GM12801 (cell line): ENCODE data around the gene AUNIP.

ENCODE experiments used
- TF ChIP-seq, protein P1 (sequence below): IDR thresholded peaks from one replicate; pipeline ENCODE4 v1.5.1; 2011; ENCODE audit warnings: control low read depth; ENCODE audit not compliant: insufficient read length; ENCODE audit errors: extremely low read depth

The AUNIP gene

DNA sequence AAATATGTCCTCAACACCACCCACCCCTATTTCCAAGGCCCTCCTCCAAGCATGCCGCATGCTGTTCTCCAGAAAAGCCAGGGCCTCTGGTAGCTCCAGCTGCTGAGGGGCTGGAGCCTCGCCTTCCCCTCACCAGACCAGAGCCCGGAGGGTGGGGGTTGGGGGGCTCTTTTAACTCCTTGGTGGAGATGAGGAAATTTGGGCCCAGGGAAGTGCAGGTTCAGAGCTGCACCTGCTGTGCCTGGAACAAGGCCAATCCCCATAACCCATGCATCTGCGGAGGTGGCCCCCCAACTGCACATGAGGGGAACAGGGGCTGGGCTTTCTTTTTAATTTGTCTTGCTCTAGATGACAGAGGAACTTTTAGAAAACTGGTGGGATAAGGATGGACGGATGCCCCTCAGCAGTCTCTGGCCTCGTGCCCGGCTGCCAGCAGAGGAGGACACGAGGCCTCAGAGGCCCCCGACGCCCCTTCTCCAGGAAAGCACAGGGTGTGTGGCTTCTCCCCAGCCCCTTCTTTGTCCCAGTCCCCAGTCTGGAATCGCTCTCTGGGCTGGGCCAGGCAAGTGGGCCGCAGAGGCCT is 59.8 kb downstream of the AUNIP start:
- TF ChIP-seq, protein P1, sequence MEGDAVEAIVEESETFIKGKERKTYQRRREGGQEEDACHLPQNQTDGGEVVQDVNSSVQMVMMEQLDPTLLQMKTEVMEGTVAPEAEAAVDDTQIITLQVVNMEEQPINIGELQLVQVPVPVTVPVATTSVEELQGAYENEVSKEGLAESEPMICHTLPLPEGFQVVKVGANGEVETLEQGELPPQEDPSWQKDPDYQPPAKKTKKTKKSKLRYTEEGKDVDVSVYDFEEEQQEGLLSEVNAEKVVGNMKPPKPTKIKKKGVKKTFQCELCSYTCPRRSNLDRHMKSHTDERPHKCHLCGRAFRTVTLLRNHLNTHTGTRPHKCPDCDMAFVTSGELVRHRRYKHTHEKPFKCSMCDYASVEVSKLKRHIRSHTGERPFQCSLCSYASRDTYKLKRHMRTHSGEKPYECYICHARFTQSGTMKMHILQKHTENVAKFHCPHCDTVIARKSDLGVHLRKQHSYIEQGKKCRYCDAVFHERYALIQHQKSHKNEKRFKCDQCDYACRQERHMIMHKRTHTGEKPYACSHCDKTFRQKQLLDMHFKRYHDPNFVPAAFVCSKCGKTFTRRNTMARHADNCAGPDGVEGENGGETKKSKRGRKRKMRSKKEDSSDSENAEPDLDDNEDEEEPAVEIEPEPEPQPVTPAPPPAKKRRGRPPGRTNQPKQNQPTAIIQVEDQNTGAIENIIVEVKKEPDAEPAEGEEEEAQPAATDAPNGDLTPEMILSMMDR: no peak

DNA sequence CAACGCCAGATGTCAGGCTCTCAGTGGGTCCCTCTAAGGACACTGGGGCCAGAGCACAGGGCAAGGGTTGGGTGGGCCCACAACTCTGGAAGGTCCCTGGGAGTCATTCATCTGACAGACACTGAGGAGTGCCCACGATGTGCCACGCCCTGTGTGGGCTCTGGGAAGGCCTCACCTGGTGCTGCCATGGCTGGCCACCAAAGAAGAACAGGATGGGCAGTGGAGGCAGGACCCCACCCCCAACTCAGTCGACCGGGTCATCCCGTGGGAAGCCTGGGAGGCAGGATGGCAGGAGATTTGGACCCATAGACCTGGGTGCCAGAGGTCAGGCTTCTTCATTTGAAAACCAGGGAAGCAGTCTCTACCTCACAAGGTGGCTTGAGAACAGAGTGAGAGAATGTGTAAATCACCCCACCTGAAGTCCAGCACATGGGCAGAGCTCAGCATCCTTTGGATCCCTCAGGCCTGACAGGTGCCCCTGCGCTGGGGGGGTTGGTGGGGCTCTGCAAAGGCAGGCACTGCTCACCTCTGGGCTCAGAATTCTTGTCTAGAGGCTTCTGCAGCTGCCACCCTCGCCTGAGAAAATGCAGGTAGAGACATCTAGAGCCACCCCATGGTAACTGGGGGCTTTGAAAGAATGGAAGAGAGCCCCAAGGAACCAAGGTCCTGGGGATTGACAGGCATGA is 60.4 kb downstream of the AUNIP start:
- TF ChIP-seq, protein P1: no peak

DNA sequence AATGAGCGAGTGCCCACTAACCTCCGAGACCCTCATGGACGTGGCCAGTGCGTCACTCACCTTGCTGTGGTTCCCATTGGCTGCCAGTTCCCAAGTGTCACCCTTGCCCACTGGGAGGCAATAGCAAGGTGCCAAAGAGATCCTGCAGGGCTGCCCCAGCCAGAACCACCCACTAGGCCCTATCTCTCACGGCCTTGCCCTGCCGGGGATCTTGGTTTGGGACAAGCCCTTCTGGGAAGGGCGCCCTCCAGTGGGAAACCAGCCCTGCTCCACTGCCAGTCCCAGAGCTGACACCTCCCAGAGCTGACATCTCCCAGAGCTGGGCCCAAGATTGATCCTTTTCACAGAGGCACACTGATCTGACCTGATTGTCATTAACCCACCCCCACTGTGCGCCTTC is 61.3 kb downstream of the AUNIP start:
- TF ChIP-seq, protein P1: no peak

DNA sequence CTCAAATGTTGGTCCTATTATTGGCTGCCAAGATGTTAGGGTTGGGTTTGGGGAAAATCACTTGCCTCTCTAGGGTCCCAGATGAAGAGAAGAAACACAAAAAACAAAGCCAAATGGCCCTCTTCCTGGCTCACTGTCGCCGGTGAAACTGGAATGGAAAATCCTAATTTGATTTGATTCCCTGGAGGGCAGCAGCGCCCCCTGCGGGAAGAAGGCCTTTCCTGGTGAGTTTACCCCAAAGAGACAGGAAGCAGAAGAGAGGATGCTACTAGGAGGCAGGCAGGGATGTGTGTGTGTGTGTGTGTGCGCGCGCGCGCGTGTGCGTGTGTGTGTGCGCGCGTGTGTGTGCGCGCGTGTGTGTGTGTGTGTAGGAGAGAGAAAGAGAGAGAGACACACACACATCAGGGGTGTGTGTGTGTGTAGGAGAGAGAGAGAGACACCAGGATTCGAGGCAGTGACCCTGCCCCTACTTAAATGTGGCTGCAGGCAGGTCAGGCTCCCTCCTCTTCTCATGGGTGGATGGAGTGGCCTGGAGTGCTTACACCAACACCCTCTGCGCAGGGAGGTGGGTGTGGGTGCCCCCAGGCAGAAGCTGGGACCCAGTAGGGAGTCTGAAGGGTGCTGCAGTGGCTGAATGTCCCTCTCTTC is 62.3 kb downstream of the AUNIP start:
- TF ChIP-seq, protein P1: no peak

DNA sequence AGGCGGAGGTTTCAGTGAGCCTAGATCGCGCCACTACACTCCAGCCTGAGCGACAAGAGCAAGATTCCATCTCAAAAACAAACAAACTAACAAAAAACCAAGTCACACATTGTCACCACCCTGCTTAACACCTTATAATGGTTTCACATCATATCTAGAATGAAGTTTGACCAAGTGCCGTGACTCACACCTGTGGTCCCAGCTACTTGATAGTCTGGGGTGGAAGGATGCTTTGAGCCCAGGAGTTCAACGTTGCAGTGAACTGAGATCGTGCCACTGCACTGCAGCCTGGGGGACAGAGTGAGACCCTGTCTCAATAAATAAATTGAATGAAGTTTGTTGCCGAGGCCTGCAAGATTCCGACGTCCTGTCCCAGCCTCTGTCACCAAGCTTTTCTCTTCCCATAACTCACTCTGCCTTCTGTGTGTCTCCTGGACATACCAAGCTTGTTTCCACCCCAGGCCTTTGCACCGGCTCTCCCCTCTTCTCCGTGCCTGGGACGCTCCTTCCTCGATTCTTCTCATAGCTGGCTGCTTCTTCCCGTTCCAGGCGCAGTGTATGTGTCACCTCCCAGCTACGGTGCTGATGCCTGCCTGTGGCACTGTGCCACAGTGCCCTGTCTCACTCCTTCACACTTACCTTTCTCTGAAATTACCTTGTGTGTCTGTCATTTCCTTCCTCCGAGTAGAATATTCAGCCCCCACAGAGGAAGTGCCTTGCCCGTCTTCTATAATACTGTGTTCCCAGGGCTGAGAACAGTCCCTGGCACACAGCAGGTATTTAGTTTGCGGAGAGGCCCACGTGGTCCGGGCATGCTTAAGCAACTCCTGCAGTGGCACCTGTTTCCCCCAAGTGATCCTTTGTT is 63.1 kb downstream of the AUNIP start:
- TF ChIP-seq, protein P1: no peak

DNA sequence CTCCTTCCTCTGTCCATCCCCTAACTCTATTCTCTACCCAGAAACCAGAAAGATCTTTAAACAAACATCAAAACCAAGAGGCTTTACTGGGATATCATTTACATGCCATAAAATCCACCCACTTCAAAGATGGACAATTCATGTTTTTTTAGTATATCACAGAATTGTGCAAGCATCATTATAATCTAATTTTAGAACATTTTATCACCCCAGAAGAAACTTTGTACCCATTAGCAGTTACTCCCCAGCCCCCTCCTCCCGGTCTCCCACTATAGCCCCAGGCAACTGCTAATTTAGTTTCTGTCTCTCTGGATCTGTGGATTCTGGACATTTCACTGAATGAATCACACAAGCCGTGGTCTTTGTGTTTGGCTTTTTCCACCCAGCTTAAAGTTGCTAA is 64.0 kb downstream of the AUNIP start:
- TF ChIP-seq, protein P1: no peak

DNA sequence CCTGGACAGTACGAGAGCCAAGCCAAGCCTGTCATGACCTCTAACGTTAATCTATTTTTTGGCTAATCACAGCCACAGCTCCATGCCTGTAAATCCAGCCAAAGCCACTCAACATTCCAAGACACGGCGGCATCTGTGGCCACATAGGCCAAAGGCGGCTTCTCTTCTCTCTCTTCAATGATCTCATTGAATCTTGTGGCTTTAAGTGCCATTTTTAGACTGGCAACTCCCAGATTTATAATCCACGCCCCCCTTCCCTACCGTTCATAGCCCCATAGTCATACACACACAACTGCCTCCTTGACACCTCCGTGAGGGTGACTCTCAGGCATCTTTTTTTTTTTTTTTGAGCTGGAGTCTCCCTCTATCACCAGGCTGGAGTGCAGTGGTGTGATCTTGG is 64.9 kb downstream of the AUNIP start:
- TF ChIP-seq, protein P1: no peak
